Measurements from ENCODE around the gene IZUMO2.

IZUMO2 gene

DNA sequence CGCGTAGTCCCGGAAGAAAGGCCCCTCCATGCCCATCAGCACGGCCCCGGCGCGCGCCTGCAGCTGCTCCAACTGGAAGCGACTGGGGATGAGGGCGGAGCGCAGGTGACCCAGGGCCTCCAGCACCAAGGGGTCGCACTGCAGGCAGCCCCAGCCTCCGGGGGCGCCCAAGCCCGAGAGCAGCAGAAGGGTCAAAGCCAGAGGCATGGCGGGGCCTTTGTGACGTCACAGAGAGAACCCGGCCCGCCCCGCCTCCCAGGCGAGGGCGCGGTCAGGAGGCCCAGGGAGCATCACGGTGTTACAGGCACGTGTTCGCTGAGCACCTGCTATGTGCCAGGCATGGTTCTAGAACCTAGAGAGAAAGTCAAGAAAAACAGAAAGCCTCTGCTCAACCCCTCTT lies at the start of gene IZUMO2:
Gene IZUMO2, minus strand, starts transcription at position 294 of the 400 bp plus-strand sequence. Its CDS starts 87 bp downstream, at position 207.
- no peak for FAIRE-seq

- FAIRE-seq: no peak
These were observed 47.3 kb upstream of the IZUMO2 start for GRCh38 chr19:50210425-50210824.

- no peak for FAIRE-seq
These were observed 46.0 kb upstream of the IZUMO2 start for GRCh38 chr19:50209131-50209530.

- FAIRE-seq: no peak
These were observed 44.6 kb upstream of the IZUMO2 start for GRCh38 chr19:50207730-50208129.

DNA sequence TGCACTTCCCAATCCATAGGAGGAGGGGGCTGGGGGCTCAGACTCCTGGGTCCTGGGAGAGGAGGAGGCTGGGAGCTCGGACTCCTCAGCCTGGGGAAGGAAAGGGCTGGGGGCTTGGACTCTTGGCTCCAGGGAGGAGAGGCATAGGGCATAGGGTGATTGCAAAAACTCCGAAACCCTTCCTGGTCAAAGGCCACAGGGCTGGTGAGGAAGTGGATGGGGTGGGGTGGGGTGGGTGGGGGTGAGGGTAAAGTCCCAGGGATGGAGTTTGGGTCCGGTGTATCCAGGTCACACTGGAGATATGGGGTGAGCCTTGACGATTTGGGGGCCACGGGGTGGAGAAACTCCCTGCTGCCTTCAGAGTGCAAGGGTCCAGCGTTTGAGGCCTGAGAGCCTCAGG lies 43.1 kb upstream of the IZUMO2 start:
- no peak for FAIRE-seq

- FAIRE-seq: no peak
These were observed 42.6 kb upstream of the IZUMO2 start for GRCh38 chr19:50205681-50206138.

DNA sequence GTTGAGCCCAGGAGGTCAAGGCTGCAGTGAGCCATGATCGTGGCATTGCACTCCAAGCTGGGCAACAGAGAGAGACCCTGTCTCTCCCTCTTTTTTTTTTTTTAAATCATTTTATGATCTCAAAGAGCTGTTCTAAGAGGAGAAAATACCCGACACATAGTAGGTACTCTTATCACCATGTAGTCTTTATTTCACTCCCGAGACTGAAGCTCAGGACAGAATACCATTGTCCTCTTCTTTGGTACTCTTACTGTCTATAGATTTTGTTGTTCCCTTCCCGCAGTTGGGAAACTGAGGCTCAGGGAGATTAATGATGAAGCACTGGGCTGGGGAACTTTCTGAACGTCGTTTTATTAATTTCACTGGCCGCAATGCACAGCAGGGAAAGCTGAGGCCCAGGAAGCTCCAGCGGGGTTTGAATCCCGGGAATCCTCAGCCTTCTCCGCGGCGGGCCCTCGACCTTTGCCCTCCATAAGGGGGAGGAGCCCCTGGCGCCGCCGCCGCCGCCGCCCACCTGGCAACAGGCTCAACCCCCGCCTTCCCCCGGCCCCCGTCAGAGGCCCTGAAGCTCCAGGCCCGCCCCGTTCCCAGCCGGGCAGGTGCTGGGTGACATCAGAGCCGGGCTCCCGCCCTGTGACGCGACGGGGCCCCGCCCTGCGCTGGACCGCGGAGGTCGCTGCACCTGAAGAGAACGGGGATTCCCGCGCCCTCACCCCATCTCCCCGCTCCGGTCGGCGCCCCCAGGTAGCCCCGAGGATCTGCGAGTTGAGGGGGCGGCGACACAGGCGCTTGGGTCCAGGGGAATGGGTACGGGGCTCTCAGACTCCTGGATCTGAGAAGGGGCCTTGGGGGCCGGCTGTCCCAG lies 42.0 kb upstream of the IZUMO2 start:
- FAIRE-seq: no peak

DNA sequence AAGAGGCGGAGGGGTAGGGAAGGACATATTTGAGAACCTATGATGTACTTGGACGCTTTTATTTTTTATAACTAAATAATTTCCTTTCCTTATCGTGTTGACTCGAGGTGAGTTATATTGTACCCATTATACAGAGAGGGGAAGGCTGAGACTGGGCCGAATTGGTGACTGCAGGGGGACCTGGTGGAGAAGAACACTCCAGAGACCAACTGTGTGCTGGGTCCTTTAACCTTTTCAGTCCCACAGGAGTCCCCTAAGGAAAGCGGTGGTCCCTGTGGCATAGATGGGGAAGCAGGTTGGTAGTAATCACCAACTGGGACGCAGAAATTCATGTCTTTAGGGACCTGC lies 41.0 kb upstream of the IZUMO2 start:
- no peak for FAIRE-seq

DNA sequence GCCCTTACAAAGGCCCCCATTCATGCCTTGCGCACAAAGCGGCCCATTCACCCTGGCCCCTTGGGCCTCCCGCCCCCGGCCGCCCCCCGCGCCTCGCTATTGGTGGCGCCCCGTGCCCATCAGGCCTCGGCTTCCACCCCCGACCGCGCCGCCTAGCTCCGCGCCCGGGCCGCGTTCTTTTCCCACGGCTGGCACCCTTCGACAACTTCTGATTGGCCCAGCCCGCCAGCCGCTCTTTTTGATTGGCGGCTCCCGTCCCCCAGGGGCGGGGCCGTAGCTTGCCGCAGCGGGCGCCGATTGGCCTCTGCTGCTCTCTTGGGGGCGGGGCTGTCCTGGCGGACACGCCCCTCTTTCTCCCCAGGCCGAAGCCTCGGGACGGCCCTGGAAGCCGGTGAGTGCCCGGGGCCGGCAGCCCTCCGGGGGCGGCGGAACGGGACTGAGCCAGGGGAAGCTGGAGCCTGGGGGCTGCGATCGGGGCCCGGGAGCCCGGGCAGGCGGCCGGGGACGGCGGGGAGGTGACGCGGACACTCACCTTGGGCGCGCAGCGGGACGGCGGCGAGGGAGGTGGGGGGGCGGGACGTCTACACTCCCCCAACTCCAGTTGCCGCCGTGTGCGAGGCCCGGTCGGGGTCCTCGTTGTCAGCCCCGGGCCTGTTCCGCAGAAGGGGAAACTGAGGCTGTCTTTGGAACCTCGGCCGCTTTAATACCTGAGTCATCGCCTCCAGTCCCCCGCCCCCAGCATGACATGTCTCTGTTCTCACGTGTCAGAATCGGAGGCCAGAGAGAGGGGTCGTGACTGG lies 40.4 kb upstream of the IZUMO2 start, which contains the start of gene MYH14:
Gene MYH14, plus strand, starts transcription at position 342 of the 800 bp plus-strand sequence. CDS start 6,744 bp downstream, outside the sequence.
- peak; percentile 84 for FAIRE-seq

DNA sequence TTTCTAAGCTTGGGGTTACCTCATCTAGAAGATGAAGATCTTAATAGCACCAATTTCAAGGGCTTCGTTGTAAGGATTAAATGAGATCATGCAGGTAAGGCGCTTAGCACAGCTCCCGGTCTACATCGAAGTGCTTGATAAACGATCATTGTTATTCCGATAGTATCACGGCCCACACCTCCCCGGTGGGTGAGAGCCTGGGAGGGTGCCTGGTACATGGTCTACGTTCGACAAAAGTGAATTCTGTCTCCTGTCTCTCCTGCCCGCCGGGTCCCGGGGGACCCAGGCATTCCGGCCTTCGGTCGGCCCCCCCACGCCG lies 39.8 kb upstream of the IZUMO2 start:
- FAIRE-seq: no peak

DNA sequence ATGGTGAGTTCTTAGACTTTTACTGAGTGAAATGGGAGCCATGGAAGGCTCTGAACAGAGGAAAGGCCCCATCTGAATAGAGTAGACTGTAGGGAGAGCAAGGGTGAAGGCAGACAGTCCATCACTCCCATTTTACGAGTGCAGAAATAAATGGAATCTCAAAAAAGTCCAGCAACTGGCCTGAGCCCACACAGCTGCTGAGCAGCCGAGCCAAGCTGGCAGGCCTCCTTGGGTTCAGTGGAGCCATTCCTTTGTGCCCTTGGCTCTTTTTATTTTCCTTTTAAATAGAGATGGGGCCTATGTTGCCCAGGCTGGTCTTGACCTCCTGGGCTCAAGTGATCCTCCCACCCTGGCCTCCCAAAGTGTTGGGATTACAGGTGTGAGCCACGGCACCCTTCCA lies 39.3 kb upstream of the IZUMO2 start:
- FAIRE-seq: no peak

DNA sequence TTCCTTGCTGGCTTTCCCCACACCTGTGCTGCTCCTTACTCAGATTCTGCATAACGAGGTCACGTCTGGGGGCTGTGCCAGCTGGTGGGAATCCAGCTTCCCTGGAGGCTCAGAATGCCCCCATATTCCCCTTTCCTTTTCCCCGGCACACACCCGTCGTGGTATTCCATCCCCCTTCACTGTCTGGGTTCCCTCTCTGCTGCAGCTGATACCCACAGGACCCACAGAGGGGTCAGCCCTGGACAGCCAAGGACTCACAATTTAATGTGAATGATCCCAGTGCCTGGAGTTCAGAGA lies 36.1 kb upstream of the IZUMO2 start:
- no peak for FAIRE-seq

GRCh38 chr19:50198431-50199258 lies 35.6 kb upstream of the IZUMO2 start:
- no peak for FAIRE-seq

- FAIRE-seq: no peak
These were observed 34.3 kb upstream of the IZUMO2 start for GRCh38 chr19:50197348-50197747.

GRCh38 chr19:50196322-50196932 lies 33.3 kb upstream of the IZUMO2 start:
- FAIRE-seq: no peak

- FAIRE-seq: no peak
These were observed 32.1 kb upstream of the IZUMO2 start for GRCh38 chr19:50195224-50195623.

DNA sequence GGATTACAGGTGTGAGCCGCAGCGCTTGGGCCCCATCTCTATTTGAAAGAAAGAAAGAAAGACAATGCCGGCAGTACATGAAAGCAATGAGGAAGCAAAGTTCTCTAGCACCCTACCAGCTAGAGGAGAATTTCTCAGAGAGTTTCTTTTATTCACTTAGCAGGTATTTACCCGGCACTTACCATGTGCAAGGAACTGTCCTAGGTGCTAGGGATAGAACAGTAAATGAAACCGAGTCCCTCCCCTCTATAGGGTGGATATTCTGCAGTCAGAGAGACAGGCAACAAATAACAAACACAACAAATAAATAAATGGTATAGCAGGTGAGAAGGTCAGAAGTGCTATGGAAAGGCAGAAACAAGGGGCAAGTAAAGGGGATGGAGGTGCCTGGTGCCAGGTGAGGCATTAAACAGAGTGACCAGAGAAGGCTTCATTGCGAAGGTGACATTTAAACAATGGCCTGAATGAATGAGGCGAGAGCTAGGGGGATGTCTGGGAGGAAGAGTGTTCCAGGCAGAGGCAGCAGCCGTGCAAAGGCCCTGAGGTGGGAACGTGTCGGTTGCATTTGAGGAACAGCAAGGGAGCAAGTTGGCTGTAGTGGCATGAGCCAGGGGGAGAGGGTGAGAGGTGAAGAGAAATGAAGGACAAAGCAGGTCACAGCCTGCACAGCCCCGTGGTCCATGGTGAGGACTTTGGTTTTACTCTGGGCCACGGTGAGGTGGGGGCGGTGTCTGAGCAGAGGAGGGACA lies 29.6 kb upstream of the IZUMO2 start:
- FAIRE-seq: no peak

DNA sequence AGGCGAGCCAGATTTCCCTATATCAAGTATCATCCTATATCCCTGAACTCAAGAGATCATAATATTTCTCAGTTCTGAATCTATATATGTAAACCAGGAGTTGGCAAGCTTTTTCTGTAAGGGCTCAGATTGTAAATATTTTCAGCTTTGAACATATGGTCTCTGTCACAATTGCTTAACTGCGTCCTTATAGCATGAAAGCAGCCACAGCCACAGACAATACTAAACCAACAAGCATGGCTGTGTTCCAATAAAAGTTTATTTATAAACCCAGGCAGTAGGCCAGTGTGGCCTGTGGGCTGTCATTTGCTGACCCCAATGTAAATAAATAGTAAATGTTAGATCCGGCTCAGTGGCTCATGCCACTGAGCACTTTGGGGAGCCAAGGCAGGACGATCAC lies 28.1 kb upstream of the IZUMO2 start:
- FAIRE-seq: no peak

- FAIRE-seq: no peak
These were observed 27.4 kb upstream of the IZUMO2 start for GRCh38 chr19:50190439-50190891.

GRCh38 chr19:50189331-50189730 lies 26.2 kb upstream of the IZUMO2 start:
- no peak for FAIRE-seq

DNA sequence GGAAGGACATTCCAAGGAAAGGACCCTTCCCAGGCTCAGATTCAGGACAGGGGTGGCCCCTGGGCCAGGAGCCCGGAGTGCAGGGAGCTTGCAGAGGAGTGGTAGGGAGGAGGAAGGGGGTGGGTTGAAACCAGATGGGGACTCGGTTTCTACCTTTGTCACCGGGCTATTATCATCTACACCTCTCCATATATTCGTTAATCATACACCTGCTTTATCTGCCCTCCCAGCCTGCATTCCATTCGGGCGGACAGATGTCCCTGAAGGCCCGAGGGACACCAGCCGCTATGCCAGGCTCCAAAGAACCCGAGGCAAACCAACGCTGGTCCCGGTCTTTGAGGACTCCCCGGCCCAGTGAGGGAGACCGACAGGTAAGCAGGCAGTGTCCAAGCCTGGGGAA lies 24.9 kb upstream of the IZUMO2 start:
- FAIRE-seq: no peak

- FAIRE-seq: no peak
These were observed 21.1 kb upstream of the IZUMO2 start for GRCh38 chr19:50184196-50184595.
